GM18868 (cell line): ENCODE measurements around the gene LRRC8D.

Source experiments
- ATAC-seq: cut with Tn5 transposase; IDR thresholded peaks from one replicate; pipeline ENCODE4 v1.9.1; 2021; ENCODE audit warnings: mild to moderate bottlenecking, moderate library complexity; ENCODE audit not compliant: unreplicated experiment

The LRRC8D gene

GRCh38 chr1:89806616-89807015 lies 14.2 kb upstream of the LRRC8D start:
- no peak for ATAC-seq

DNA sequence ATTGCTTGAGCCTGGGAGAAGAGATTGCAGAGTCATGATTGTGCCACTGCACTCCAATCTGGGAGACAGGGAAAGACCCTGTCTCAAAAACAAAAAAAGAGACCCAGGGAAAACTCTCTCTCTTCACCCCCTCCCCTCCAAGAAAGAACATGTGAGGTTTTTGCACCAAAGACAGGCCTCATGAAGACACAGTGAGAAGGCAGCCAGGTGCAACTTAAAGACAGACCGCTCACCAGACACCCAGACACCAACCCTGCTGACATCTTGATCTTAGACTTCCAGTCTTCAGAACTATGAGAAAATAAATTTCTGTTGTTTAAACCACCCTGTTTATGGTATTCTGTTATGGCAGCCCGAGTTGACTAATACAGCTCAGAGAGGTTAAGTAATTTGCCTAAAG lies 13.3 kb upstream of the LRRC8D start:
- ATAC-seq: no peak

DNA sequence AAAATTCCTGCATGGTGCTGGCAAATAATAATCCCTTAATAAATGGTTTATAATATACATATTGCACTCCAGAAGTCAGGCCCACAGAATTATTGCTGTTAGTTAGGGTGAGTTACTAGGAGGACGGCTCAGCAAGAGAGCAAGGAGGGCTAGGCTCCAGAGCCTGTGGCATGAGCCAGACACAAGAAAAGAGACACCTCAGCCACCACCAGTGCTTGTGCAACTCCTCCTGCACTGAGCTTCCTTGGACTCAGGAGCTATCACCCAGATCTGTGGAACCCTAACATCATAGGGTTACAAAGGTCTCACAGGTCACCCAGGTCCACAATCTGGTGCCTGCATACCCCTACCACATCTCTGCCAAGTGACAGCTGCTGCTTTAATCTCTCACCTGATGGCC lies 12.8 kb upstream of the LRRC8D start:
- no peak for ATAC-seq

DNA sequence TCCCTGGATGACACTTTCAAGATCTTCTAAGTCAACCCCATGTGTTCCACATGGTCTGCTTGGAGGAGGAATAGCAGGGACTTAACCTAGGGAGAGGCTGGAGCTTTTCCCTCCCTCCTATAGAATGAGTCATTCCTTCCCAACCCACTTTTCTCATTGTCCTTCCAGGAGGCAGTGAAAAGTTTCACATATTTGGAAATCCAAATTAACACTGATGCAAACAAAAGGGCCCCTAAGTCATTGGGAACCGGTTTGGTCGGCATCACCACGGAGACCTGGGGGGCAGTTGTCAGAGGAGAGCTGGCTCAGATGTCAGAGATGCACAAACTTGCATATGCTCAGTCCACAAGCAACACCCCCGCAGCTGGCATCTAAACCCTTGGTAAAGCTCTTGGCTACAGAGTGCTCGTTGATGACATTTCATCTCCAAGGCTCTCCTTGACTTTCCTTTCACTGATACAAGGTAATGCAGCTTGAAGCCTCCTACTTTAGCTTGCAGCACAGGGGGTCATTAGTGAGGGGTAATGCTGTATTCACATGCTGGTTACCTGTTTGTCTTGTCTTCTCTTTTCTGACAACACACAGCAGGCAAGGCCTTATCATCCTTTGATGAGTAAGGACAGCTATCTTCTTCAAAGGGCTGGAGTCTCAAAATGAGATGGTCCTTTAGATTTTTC lies 12.3 kb upstream of the LRRC8D start:
- no peak for ATAC-seq

DNA sequence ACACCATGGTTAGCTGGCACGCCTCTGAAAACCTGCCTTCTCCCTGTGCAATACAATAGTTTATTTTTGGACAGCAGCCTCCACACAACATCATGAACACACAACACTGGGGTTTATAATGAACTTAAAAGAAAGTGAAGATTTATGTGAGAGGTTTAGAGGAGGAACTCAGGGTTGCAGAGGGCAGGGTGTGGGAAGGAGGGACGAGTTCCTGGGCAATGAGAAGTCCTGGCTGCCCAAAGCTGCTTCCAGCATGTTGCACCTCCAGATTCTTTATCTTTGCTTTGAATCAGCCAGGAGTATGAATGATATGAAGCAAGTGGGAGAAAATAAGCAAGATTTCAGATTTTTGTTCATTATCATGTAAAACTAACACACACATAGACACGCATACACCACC lies 11.3 kb upstream of the LRRC8D start:
- no peak for ATAC-seq

DNA sequence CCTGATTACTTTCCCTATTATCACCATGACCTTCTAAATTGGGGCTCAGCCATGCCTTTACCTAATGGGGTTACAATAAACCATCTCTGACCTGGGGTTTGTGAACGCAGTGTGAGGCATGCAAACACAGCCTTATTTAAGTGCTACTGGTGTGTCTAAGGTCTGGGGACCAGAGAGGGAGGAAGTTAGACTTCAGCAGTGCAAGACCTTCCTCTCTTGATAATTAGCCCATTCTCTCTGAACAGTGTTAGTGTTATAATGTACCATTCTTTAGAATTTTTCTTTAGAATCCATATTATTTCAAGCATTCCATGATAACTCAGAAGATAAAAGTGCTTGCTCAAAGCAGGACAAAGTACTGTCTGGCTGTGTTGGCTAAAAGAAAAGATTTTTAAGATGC lies 10.5 kb upstream of the LRRC8D start:
- no peak for ATAC-seq

DNA sequence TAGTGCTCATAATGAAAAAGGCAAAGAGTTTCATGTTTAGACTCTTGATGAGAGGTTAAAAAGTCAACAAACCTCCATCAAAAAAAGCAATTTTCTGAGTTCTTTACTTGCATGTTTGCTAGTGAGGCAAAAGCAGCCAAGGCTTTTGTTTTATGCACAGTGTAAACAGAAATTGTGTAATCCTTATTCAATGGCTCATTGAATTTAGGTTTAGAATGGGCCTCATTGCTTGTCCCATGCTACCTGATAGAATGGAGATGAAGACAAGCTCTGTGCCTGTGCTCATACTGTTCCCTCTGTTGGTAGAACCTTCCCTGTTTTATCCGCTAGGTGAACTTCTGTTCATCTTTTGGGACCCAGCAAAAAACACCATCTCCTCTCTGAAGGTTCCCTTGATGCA lies 10.0 kb upstream of the LRRC8D start:
- ATAC-seq: no peak

GRCh38 chr1:89812992-89813391 lies 7.8 kb upstream of the LRRC8D start:
- no peak for ATAC-seq

- ATAC-seq: no peak
Observed at GRCh38 chr1:89815040-89815439, 5.8 kb upstream of the LRRC8D start.

DNA sequence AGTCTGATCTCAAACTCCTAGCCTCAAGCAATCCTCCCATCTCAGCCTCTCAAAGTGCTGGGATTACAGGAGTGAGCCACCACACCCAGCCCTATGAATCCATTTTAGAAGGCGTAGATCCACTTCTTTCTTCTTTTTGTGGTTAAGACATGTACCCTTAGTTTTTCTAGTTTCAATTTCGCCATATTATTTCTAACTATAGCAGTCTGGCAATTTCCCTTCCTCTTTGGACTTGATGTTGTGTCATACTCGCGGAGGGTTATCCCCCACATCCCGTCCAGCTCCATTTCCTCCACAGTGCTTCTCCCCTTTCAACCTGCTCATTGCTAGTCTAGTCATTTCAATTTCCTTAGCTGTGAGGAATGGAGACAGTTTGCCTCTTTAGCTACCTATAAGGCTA lies 5.2 kb upstream of the LRRC8D start:
- peak; percentile 65 for ATAC-seq

- ATAC-seq: no peak
Observed at GRCh38 chr1:89816366-89816765, 4.5 kb upstream of the LRRC8D start.

DNA sequence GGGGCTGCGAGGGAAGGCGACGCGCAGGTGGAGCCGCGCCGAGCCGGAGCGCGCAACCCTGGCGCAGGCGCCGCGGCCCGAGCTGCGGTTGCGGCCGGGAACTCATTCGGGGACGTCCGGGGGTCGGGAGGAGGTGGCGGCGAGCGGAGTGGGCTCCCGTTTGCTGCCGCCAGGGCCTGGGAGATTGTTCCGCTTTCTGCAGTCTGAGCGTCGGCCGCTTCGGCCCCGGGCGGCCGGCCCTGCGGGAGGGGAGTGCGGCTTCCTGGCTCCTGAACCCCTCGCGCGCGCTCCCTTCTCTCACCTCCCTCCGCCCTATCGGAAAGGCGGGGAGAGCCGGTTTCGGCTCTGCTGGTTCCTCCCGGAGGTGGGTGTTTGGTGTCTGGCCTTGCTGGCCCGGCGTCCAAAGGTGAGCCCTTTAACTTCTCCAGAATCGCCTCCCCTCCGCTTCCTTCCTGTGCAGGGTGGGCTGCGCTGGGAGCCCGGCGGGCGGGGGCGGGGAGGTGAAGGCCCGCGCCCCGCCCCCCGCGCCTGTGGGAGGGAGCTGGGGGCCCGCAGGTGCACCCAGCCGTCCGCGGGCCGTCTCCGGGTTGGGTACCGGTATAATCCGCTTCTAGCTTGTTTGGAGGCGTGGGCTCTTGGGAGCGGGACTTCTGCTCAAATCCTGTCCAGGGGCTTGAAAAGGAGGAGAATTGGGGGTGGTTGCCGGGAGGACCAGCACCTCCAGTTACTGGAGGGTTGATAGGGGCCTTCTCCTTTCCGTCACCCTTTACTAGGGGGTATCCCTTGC lies 683 bp downstream of the LRRC8D start:
- ATAC-seq: peak; percentile 53

- no peak for ATAC-seq
Observed at GRCh38 chr1:89822109-89822962, 1.5 kb downstream of the LRRC8D start.

GRCh38 chr1:89822999-89823628 lies 2.3 kb downstream of the LRRC8D start:
- no peak for ATAC-seq

DNA sequence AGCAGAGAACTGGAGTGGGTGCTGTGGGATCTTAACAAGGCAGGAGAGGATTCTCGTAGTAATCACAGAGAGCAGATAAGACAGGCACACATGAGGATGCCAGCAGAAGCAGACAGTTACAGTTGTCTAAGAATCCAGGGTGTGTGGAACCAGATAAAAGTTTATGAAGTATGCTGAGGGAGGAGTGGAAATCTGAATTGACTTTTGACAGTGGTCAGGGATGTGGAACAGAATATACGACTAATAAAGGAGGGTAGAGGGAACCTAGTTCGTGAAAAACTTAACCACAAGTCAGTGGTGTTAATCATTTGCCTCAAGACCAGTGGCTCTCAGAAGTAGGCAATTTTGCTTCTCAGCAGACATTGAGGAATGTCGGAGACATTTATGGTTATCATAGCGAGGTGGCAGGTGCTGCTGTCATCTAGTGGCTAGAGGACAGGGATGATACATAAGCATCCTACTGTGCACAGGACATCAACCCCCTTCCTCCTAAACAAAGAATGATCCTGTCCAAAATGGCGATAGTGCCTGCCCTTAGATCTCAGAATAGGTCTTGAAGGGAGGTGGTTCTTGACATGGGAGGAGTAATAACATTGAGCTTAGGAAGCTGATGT lies 3.0 kb downstream of the LRRC8D start:
- ATAC-seq: no peak

DNA sequence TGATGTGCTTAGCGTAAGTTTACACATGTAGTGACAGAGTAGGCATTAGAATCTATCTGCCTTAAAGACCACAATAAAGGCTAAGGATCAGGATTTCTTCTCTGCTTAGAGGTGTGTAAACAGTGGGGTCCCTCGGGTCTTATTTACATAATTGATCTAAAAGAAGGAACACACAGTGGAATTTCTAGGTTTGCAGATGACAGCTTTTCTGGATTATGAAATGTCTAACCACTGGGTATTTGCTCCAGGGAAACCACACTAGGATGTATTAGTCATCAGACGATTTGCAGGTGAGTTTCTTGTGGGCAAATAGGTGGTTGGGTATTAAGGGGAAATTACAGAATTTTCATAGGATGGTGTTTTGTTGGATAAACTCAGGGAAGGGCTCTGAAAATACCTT lies 5.8 kb downstream of the LRRC8D start:
- ATAC-seq: no peak

DNA sequence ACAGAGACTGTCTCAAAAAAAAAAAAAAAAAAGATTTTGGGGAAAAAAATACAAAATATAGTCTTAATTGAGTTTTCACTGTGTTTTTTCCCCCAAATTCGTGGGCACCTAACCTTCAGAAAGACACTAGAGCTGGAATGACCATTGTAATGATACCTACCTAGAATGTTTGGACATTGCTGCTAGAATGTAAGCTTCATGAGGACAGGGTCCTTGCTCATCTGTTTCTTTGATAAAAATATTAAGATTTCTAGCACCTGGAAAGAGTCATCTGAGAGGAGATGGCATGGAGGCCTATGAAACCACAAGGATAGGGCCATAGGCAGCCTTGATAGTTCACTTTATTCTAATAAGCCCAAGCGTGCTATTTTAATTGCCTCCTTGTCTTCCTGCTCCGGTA lies 6.5 kb downstream of the LRRC8D start:
- no peak for ATAC-seq

DNA sequence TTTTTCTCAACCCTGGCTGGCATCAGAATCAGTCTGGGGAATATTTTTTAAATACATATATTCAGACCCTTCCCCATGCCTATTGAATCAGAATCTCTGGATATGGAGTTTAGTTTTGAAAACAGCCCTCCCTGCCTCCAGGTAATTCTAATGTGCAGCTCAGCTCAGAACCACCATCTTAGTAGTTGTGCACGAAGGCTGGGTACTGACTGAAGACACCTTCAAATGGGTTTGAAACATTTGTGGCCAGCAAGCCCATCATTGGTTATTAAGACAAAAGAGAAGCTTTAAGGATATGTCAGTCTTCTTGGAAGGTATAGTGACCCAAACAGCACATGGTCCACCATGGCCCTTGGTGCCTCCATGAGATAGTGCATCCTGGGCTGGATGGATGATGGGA lies 7.1 kb downstream of the LRRC8D start:
- no peak for ATAC-seq

DNA sequence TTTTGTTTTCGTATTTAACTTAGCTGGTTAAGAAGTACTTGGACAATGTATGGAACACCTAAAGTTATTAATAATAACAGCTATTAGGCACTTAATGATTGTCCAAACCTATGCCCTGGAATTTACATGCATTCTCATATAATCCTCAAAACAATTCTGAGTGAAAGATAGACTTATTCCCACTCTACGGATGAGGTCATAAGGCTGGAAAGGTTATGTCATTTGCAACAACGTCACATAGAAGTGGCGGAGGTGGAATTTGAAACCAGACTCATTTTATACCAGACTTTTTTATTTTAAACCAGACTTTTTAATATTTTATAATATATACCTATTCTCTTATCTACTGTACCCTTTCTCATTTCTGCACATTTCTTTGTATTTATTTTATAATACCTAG lies 8.4 kb downstream of the LRRC8D start:
- no peak for ATAC-seq

GRCh38 chr1:89831462-89832120 lies 10.8 kb downstream of the LRRC8D start:
- ATAC-seq: no peak
